Thyroid gland (tissue), 4 donors: ENCODE data around the gene PDZRN3.

Experiments
- CTCF ChIP-seq, 6 experiments: fragments of 200-600 bp in 3 of 6; fragments of 450-650 bp in 3 of 6; sonication (generic) in 3 of 6; IDR thresholded peaks; one replicate each; pipeline ENCODE4 v1.5.1; 2016 to 2019; ENCODE audit warnings: antibody characterized with exemption in 6 of 6, mild to moderate bottlenecking in 2 of 6, inconsistent platforms in 1 of 6, moderate library complexity in 1 of 6
- POLR2A ChIP-seq, 2 donors: fragments of 450-650 bp; IDR thresholded peaks; one replicate each; pipeline ENCODE4 v1.6.1; 2017; ENCODE audit warnings: antibody characterized with exemption in 2 of 2, mild to moderate bottlenecking in 2 of 2, moderate library complexity in 1 of 2

GRCh38 chr3:73398084-73398483, 226.7 kb downstream of the PDZRN3 start:
- TF ChIP-seq CTCF (IDR thresholded peaks at IDR 0.05) = no peak
- no peak for TF ChIP-seq POLR2A (IDR thresholded peaks at IDR 0.05)
